Caco-2 (cell line): Measurements from ENCODE around the gene RSPH6A. TPM values are rescaled to one million over a fixed set of nuclear protein-coding genes. Genes with fewer than 3 reads are reported as not detected.

ENCODE experiments used
- Bru-seq: library from RNA; stranded (reverse); fragments of 400-500 nt; gene quantifications from one replicate; lab custom pipeline; 2021; lab: Mats Ljungman, UMichigan
- BruChase-seq, 2 experiments: library from RNA; stranded (reverse); fragments of 400-500 nt; gene quantifications; one replicate each; lab custom pipeline; 2021; lab: Mats Ljungman, UMichigan
- BruUV-seq: library from RNA; stranded (reverse); fragments of 400-500 nt; replicated peaks from 2 replicates; lab custom pipeline; 2021; lab: Mats Ljungman, UMichigan
- CTCF ChIA-PET: fragments of 300-600 bp; sonication (Branson Sonifier 250); formaldehyde crosslinking; loops from one replicate; lab custom pipeline; 2022; ENCODE audit warnings: antibody characterized with exemption; lab: Charles Lee
- POLR2A ChIA-PET: fragments of 300-600 bp; sonication (Branson Sonifier 250); formaldehyde crosslinking; loops from one replicate; lab custom pipeline; 2022; ENCODE audit warnings: antibody characterized with exemption; lab: Charles Lee
- DNase-seq, 2 experiments: peaks; one replicate each; pipeline versions ENCODE4 v3.0.0 to v3.0.0-alpha.2; 2020 to 2022
- H3K27me3 ChIP-seq: replicated peaks from 2 replicates; pipeline ENCODE4 v1.6.0; 2011; ENCODE audit warnings: low read length; ENCODE audit not compliant: control insufficient read depth, insufficient read depth
- H3K36me3 ChIP-seq: 2 replicates; pipeline ENCODE4 v1.5.1; 2011; ENCODE audit warnings: low read length; ENCODE audit not compliant: control insufficient read depth, insufficient read depth
- H3K4me1 ChIP-seq: fragments of 250-450 bp; sonication (Bioruptor Pico); 2 replicates; pipeline ENCODE4 v1.5.1; 2020; ENCODE audit warnings: mild to moderate bottlenecking
- H3K4me3 ChIP-seq: 2 replicates; pipeline ENCODE4 v1.5.1; 2011; ENCODE audit warnings: low read depth, mild to moderate bottlenecking, control low read depth, low read length
- H3K9me3 ChIP-seq: fragments of 250-450 bp; sonication (Bioruptor Pico); 2 replicates; pipeline ENCODE4 v1.5.1; 2020; ENCODE audit warnings: mild to moderate bottlenecking, moderate library complexity
- H3K27ac Mint-ChIP-seq: one replicate; pipeline ENCODE4 v1.8.0; 2022; ENCODE audit warnings: mixed read lengths; ENCODE audit not compliant: unreplicated experiment
- H3K27me3 Mint-ChIP-seq: one replicate; pipeline ENCODE4 v1.8.0; 2022; ENCODE audit warnings: mixed read lengths; ENCODE audit not compliant: insufficient read depth, unreplicated experiment
- H3K36me3 Mint-ChIP-seq: one replicate; pipeline ENCODE4 v1.8.0; 2022; ENCODE audit warnings: mild to moderate bottlenecking, mixed read lengths; ENCODE audit not compliant: insufficient read depth, unreplicated experiment
- H3K4me1 Mint-ChIP-seq: one replicate; pipeline ENCODE4 v1.8.0; 2022; ENCODE audit warnings: low read depth, mixed read lengths; ENCODE audit not compliant: unreplicated experiment
- H3K4me3 Mint-ChIP-seq: one replicate; pipeline ENCODE4 v1.8.0; 2022; ENCODE audit warnings: mild to moderate bottlenecking, moderate library complexity, mixed read lengths; ENCODE audit not compliant: unreplicated experiment
- H3K9me3 Mint-ChIP-seq: one replicate; pipeline ENCODE4 v1.8.0; 2022; ENCODE audit warnings: mixed read lengths; ENCODE audit not compliant: unreplicated experiment
- intact Hi-C: fragments of 100-400 bp; cut with micrococcal nuclease; formaldehyde crosslinking; loops from one replicate; pipeline ENCODE4 v1.10.0; 2022; ENCODE audit not compliant: unreplicated experiment
- long read RNA-seq: library from polyadenylated mRNA; stranded (forward); transcript quantifications from one replicate; pipeline ENCODE4 v2.0.0, GENCODE V29; 2022
- total RNA-seq: library from RNA; stranded (reverse); gene quantifications from 2 replicates; pipeline ENCODE4 v1.2.3, GENCODE V29; 2022
- TF ChIP-seq, protein P1 (sequence below), 2 experiments: fragments of 200-600 bp in 1 of 2; IDR thresholded peaks; 1 replicate in 1 of 2; 2 replicates in 1 of 2; pipeline versions ENCODE4 v1.5.1 to v1.8.0; 2011 to 2022; ENCODE audit warnings: antibody characterized with exemption in 1 of 2, control low read depth in 1 of 2, inconsistent platforms in 1 of 2, low read depth in 1 of 2, low read length in 1 of 2, mild to moderate bottlenecking in 1 of 2, moderate library complexity in 1 of 2; ENCODE audit not compliant: insufficient read depth in 1 of 2, severe bottlenecking in 1 of 2, unreplicated experiment in 1 of 2

RSPH6A gene
- total RNA-seq (0.23 and 0.30 TPM in 2 replicates), Bru-seq, nascent RNA (percentile 19 among the genes with signal in this experiment), BruChase-seq, experiment 1, labeled RNA remaining after a 2-hour chase (percentile 18 among the genes with signal in this experiment), BruChase-seq, experiment 2, labeled RNA remaining after a 6-hour chase (percentile 23 among the genes with signal in this experiment)
- long read RNA-seq, partial matches to known transcripts: 0 of 1 reads
- long read RNA-seq, other reads (novel, unspliced or antisense): 1 of 1 reads

DNA sequence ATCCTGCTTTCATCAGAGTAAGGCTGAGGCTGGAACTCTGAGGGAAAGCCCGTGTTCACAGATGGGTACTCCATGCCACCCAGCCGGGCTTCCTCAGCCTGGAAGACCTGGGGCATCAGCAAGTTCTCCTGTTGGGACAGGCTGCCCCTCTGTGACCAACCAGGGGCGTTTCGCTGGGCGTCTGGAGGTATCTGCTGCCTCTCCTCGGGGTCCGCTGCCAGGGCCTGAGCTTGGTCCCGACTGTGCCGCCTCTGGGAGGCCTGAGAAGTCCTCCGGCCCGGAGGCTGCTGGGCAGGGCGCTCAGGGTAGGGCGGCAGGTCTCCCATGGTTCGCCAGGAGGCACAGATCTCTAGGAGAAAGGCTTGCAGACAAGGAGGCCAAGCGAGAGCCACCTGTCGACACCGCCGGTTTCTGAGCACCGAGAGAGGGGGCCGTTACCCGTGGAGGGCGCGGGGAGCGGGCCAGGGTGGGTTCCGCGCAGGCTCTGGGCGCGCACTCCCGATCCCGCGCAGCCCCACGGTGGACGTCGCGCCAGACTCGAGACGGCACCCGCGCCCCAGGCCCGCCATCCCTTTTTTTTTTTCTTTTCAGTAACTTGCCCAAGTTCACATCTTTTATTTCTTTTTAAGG, at the start of gene RSPH6A:
RSPH6A (minus strand) TSS at position 458 of the 630 bp plus-strand sequence; CDS start at position 326, 132 bp downstream.
- Mint-ChIP-seq H3K36me3 (peaks cover 46% of the 10 kb centered on the region), H3K27ac (no peak within 1 kb of the TSS), H3K4me3 (no peak within 1 kb of the TSS), H3K4me1 (peaks cover 14% of the 10 kb centered on the region), H3K9me3 (no peaks in the 10 kb centered on the region), H3K27me3 (no peaks in the 10 kb centered on the region)
- H3K36me3 ChIP-seq: no peaks in the 10 kb centered on the region; the same call in 1 of the 2 replicates
- no peaks in the 10 kb centered on the region for H3K9me3 ChIP-seq
- CTCF ChIA-PET: interaction anchor here (1.0 to 2.6 kb wide), 2 partner anchors 11 to 16 kb away, joined by 4 to 11 read pairs; no protein-coding TSS in a partner anchor
- TF ChIP-seq, protein P1, sequence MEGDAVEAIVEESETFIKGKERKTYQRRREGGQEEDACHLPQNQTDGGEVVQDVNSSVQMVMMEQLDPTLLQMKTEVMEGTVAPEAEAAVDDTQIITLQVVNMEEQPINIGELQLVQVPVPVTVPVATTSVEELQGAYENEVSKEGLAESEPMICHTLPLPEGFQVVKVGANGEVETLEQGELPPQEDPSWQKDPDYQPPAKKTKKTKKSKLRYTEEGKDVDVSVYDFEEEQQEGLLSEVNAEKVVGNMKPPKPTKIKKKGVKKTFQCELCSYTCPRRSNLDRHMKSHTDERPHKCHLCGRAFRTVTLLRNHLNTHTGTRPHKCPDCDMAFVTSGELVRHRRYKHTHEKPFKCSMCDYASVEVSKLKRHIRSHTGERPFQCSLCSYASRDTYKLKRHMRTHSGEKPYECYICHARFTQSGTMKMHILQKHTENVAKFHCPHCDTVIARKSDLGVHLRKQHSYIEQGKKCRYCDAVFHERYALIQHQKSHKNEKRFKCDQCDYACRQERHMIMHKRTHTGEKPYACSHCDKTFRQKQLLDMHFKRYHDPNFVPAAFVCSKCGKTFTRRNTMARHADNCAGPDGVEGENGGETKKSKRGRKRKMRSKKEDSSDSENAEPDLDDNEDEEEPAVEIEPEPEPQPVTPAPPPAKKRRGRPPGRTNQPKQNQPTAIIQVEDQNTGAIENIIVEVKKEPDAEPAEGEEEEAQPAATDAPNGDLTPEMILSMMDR (IDR thresholded peaks at IDR 0.05; ENCODE audit: insufficient read depth in 1 of 2, low read depth in 1 of 2, low read length in 1 of 2, severe bottlenecking in 1 of 2, unreplicated experiment in 1 of 2): no peak
- peaks cover 6% of the 10 kb centered on the region; the same call in 1 of the 2 replicates for H3K4me1 ChIP-seq
- no peaks in the 10 kb centered on the region for H3K27me3 ChIP-seq
- intact Hi-C loops: loop anchor here (10.0 kb wide), 1 partner anchor 200 kb away; no protein-coding TSS in a partner anchor
- POLR2A ChIA-PET: no interaction called here
- no peak for DNase-seq
- no peak within 1 kb of the TSS for H3K4me3 ChIP-seq
- BruUV-seq: no TSS peak

DNA sequence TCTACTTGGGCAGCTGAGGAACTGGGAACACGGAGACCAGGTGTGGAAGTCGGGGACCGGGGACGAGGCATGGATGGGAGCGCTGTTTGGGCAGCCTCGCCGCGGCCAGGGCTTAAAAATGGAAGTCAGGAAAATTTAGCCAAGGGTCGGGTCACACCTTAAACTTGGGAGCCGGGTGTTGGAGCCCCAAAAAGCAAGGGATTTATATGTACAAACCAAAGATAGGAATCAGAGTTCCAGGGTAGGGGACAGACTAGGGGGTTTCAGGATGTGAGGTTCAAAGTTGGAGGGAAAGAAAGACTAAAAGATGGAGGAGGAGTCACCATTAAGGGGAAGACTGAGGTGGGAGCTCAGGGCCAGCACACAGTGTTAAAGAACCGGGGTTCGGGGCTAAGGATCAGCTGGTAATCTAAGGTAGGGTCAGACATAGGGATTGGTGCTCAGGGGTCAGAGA, 49.5 kb upstream of the RSPH6A start:
- Mint-ChIP-seq H3K4me3 (peak overlapping the region; percentile 98), H3K36me3 (peaks cover 53% of the 10 kb centered on the region), H3K9me3 (no peaks in the 10 kb centered on the region), H3K4me1 (peaks cover 14% of the 10 kb centered on the region), H3K27ac (peak overlapping the region; percentile 95), H3K27me3 (no peaks in the 10 kb centered on the region)
- BruUV-seq: no TSS peak
- no peaks in the 10 kb centered on the region for H3K27me3 ChIP-seq
- ChIA-PET POLR2A (interaction anchor here (0.5 to 2.9 kb wide), 5 partner anchors 15 to 38 kb away, joined by 6 to 84 read pairs (median 19); partner anchors contain the start of genes IRF2BP1 and MYPOP), CTCF (interaction anchor here (0.6 to 3.6 kb wide), 11 partner anchors 8 to 224 kb away, joined by 3 to 86 read pairs (median 5); partner anchors contain the start of genes IRF2BP1 and SIX5)
- peak overlapping the region; percentile 60 for H3K4me3 ChIP-seq
- intact Hi-C loops: no loop called here
- H3K4me1 ChIP-seq: no peaks in the 10 kb centered on the region
- H3K36me3 ChIP-seq: no peaks in the 10 kb centered on the region
- TF ChIP-seq, protein P1 (IDR thresholded peaks at IDR 0.05; ENCODE audit: insufficient read depth in 1 of 2, low read depth in 1 of 2, low read length in 1 of 2, severe bottlenecking in 1 of 2, unreplicated experiment in 1 of 2): no peak
- H3K9me3 ChIP-seq: no peaks in the 10 kb centered on the region
- no peak for DNase-seq
